Measurements from ENCODE around the gene KRTAP4-11. TPM values are rescaled to one million over a fixed set of nuclear protein-coding genes. Genes with fewer than 3 reads are reported as not detected.
"Not testable (repeated sequence)": the region's sequence is repeated elsewhere in the genome, so short reads cannot be mapped to it uniquely, and the experiment has no call there.

The KRTAP4-11 gene
- total RNA-seq, 2 donors from 2014 or later = not detected

DNA sequence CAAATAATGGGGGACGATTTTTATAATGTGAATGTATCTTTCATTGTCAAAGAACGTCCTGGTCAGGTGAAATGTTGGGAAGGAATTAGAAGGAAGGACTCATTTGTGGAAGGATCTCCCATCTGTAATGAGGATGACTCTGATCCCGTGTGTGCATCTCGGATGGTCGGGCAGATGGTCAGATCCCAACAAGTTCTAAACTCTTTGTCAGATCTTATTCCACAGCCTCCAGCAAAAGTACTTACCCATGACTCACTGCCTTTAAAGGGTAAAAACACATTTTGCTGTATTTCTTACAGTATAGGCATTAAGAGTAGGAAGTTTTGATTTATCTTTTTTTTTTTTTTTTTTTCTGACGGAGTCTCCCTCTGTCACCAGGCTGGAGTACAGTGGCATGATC lies 19.7 kb downstream of the KRTAP4-11 start:
- H3K27ac ChIP-seq = no peak overlapping the region
- DNase-seq (ENCODE audit: low spot score) (no peak), ATAC-seq (ENCODE audit: insufficient number of reproducible peaks, low FRiP score, low read depth) (no peak)
- no peak overlapping the region for H3K4me3 ChIP-seq
- TF ChIP-seq, protein P1, sequence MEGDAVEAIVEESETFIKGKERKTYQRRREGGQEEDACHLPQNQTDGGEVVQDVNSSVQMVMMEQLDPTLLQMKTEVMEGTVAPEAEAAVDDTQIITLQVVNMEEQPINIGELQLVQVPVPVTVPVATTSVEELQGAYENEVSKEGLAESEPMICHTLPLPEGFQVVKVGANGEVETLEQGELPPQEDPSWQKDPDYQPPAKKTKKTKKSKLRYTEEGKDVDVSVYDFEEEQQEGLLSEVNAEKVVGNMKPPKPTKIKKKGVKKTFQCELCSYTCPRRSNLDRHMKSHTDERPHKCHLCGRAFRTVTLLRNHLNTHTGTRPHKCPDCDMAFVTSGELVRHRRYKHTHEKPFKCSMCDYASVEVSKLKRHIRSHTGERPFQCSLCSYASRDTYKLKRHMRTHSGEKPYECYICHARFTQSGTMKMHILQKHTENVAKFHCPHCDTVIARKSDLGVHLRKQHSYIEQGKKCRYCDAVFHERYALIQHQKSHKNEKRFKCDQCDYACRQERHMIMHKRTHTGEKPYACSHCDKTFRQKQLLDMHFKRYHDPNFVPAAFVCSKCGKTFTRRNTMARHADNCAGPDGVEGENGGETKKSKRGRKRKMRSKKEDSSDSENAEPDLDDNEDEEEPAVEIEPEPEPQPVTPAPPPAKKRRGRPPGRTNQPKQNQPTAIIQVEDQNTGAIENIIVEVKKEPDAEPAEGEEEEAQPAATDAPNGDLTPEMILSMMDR (IDR thresholded peaks at IDR 0.05) = no peak
- no peaks in the 10 kb centered on the region for H3K9me3 ChIP-seq
- no peaks in the 10 kb centered on the region for H3K4me1 ChIP-seq (ENCODE audit: control insufficient read depth in 1 of 2, low read depth in 2 of 2)
- H3K36me3 ChIP-seq = no peaks in the 10 kb centered on the region
- no peaks in the 10 kb centered on the region for H3K27me3 ChIP-seq (replicated peaks; ENCODE audit: insufficient read depth)

DNA sequence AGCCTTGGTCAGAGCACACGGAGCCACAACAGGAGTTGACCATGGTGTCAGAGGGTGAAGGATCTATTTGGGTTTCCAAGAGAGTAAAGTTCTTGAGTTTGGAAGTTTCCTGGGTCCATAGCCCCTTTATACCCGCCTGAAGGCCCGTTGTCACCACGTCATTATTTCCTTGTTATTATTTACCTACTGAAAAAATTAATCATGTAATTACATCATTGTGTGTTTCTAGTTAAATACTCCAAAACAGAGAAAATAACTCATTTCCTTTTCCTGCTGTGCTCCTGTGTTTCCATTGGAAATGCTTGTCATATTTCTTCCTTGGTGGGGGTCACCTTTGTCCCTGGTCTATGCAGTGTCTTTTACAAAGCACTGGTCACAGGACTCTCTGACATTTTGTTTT lies 20.1 kb downstream of the KRTAP4-11 start, which contains the start of gene KRTAP4-8:
TSS of gene KRTAP4-8 (minus strand) at position 101 of the 400 bp plus-strand sequence. CDS start at position 43, 58 bp downstream.
- DNase-seq (ENCODE audit: low spot score) = no peak

DNA sequence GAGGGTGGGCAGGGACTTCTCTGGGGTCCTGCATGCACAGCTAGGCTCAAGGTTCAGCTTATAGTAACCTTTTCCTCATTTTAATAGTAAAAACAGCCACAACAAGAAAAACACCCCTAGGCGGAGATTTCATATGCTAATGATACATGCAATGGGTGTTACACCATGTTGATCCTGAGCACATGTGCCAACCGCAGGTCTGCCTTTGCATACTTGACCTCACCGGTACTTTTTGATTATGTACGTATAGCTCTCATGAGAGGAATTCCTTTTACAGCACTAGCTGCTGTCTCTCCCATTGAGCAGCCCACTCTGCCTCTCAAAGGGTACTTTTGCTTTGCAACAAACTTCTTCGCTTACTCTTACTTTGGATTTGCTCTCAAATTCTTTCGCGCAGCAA lies 22.1 kb downstream of the KRTAP4-11 start:
- Histone ChIP-seq H3K27ac (no peak overlapping the region), H3K27me3 (replicated peaks; ENCODE audit: insufficient read depth) (no peaks in the 10 kb centered on the region), H3K36me3 (no peaks in the 10 kb centered on the region), H3K4me3 (no peak overlapping the region), H3K4me1 (ENCODE audit: control insufficient read depth in 1 of 2, low read depth in 2 of 2) (no peaks in the 10 kb centered on the region), H3K9me3 (no peaks in the 10 kb centered on the region)
- no peak for ATAC-seq (ENCODE audit: insufficient number of reproducible peaks, low FRiP score, low read depth)
- TF ChIP-seq, protein P1 (IDR thresholded peaks at IDR 0.05) = no peak
- DNase-seq (ENCODE audit: low spot score) = no peak

More for the DNA sequence above, 20.1 kb downstream of the KRTAP4-11 start, which contains the start of gene KRTAP4-8:
- H3K4me1 ChIP-seq (ENCODE audit: control insufficient read depth in 1 of 2, low read depth in 2 of 2) = no peaks in the 10 kb centered on the region
- H3K9me3 ChIP-seq = no peaks in the 10 kb centered on the region
- TF ChIP-seq, protein P1 (IDR thresholded peaks at IDR 0.05) = no peak
- no peaks in the 10 kb centered on the region for H3K27me3 ChIP-seq (replicated peaks; ENCODE audit: insufficient read depth)
- H3K36me3 ChIP-seq = no peaks in the 10 kb centered on the region
- ATAC-seq (ENCODE audit: insufficient number of reproducible peaks, low FRiP score, low read depth) = no peak
- H3K27ac ChIP-seq = no peak within 1 kb of the TSS
- no peak within 1 kb of the TSS for H3K4me3 ChIP-seq

- H3K9me3 ChIP-seq; H3K27me3 ChIP-seq (replicated peaks; ENCODE audit: insufficient read depth); H3K27ac ChIP-seq; ATAC-seq (ENCODE audit: insufficient number of reproducible peaks, low FRiP score, low read depth); H3K4me1 ChIP-seq (ENCODE audit: control insufficient read depth in 1 of 2, low read depth in 2 of 2); H3K36me3 ChIP-seq; H3K4me3 ChIP-seq; DNase-seq (ENCODE audit: low spot score): not testable (repeated sequence)
These were observed 29.3 kb downstream of the KRTAP4-11 start for GRCh38 chr17:41088760-41089352.

DNA sequence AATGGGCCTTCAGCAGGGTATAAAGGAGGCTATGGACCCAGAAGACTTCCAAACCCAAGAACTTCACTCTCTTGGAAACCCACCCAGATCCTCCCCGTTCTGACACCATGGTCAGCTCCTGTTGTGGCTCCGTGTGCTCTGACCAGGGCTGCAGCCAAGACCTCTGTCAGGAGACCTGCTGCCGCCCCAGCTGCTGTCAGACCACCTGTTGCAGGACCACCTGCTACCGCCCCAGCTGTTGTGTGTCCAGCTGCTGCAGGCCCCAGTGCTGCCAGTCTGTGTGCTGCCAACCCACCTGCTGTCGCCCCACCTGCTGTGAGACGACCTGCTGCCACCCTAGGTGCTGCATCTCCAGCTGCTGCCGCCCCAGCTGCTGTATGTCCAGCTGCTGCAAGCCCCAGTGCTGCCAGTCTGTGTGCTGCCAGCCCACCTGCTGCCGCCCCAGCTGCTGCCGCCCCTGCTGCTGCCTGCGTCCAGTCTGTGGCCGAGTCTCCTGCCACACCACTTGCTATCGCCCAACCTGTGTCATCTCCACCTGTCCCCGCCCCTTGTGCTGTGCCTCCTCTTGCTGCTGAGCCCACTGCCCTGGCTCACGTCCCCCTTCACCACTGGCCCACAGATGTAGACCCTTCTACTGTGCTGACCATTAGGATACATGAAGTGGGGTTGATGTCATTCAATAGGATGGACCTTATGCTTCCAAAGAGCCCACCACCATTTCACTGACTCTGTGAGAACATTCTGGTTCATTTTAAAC lies 33.9 kb downstream of the KRTAP4-11 start, which contains the start of gene KRTAP4-7:
TSS of gene KRTAP4-7 (plus strand) at position 51 of the 757 bp plus-strand sequence. CDS start at position 108, 57 bp downstream.
- not testable (repeated sequence) for ATAC-seq (ENCODE audit: insufficient number of reproducible peaks, low FRiP score, low read depth); H3K4me1 ChIP-seq (ENCODE audit: control insufficient read depth in 1 of 2, low read depth in 2 of 2); H3K4me3 ChIP-seq; DNase-seq (ENCODE audit: low spot score); H3K9me3 ChIP-seq; H3K27ac ChIP-seq; H3K36me3 ChIP-seq; H3K27me3 ChIP-seq (replicated peaks; ENCODE audit: insufficient read depth)

DNA sequence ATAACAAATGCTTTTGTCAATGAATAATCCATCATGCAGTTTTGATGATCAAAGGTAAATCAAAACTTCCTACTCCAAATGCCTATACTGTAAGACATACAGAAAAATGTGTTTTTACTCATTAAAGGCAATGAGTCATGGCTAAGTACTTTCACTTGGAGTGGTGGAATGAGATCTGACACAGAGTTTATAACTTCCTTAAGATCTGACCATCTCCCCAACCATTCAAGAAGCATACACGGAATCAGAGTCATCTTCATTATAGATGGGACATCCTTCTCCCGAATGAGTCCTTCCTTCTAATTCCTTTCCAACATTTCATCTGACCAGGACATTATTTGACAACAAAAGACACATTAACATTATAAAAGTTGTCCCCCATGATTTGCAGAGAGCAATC lies 34.7 kb downstream of the KRTAP4-11 start:
- ATAC-seq (ENCODE audit: insufficient number of reproducible peaks, low FRiP score, low read depth) = not testable (repeated sequence)

More for the DNA sequence above, 34.7 kb downstream of the KRTAP4-11 start:
- not testable (repeated sequence) for H3K9me3 ChIP-seq; H3K36me3 ChIP-seq; H3K4me3 ChIP-seq; H3K27me3 ChIP-seq (replicated peaks; ENCODE audit: insufficient read depth); DNase-seq (ENCODE audit: low spot score); H3K4me1 ChIP-seq (ENCODE audit: control insufficient read depth in 1 of 2, low read depth in 2 of 2); H3K27ac ChIP-seq

All from thoracic aorta (tissue), 2 donors.